CD4-positive, alpha-beta T cell treated with Interleukin-21 for 1 hour (primary cell): ENCODE results near the gene SNAI3.

Experiments used
- DNase-seq: peaks from one replicate; pipeline ENCODE4 v3.0.0-alpha.2; 2020

Gene SNAI3

GRCh38 chr16:88665148-88665547 is 21.2 kb downstream of the SNAI3 start:
- no peak for DNase-seq

- DNase-seq = peak; percentile 97
Measured at GRCh38 chr16:88662843-88663606, 23.3 kb downstream of the SNAI3 start, which contains the start of gene MVD. TSS of gene MVD (minus strand) at chr16:88663091. CDS start at chr16:88663080, 11 bp downstream.

GRCh38 chr16:88662222-88662842 is 24.0 kb downstream of the SNAI3 start:
- no peak for DNase-seq

- no peak for DNase-seq
Measured at GRCh38 chr16:88661468-88661867, 24.8 kb downstream of the SNAI3 start.

GRCh38 chr16:88659160-88659559 is 27.1 kb downstream of the SNAI3 start:
- no peak for DNase-seq

- DNase-seq = no peak
Measured at GRCh38 chr16:88658714-88659113, 27.6 kb downstream of the SNAI3 start.

- no peak for DNase-seq
Measured at GRCh38 chr16:88657371-88657770, 28.9 kb downstream of the SNAI3 start.

GRCh38 chr16:88656291-88656980 is 29.9 kb downstream of the SNAI3 start:
- no peak for DNase-seq

GRCh38 chr16:88655733-88656281 is 30.5 kb downstream of the SNAI3 start:
- no peak for DNase-seq

GRCh38 chr16:88655053-88655732 is 31.1 kb downstream of the SNAI3 start:
- no peak for DNase-seq

- no peak for DNase-seq
Measured at GRCh38 chr16:88654363-88655052, 31.8 kb downstream of the SNAI3 start.

GRCh38 chr16:88653596-88654362 is 32.5 kb downstream of the SNAI3 start:
- DNase-seq = peak; percentile 30

GRCh38 chr16:88653101-88653500 is 33.2 kb downstream of the SNAI3 start:
- no peak for DNase-seq

- DNase-seq = no peak
Measured at GRCh38 chr16:88652762-88653063, 33.6 kb downstream of the SNAI3 start.

GRCh38 chr16:88651989-88652761 is 34.1 kb downstream of the SNAI3 start:
- no peak for DNase-seq

- DNase-seq = peak; percentile 89
Measured at GRCh38 chr16:88651276-88651988, 34.9 kb downstream of the SNAI3 start.

- peak; percentile 90 for DNase-seq
Measured at GRCh38 chr16:88650749-88651275, 35.5 kb downstream of the SNAI3 start, which contains the start of gene CYBA. TSS of gene CYBA (minus strand) at chr16:88651053. CDS start at chr16:88651013, 40 bp downstream.

GRCh38 chr16:88649924-88650748 is 36.2 kb downstream of the SNAI3 start:
- peak; percentile 44 for DNase-seq
